Bronchial epithelial cell (primary cell): ENCODE results near the gene ZNF445. TPM values are rescaled to one million over a fixed set of nuclear protein-coding genes. Genes with fewer than 3 reads are reported as not detected.

ENCODE experiments used
- DNase-seq: peaks from one replicate; pipeline ENCODE4 v3.0.0-alpha.2; 2010; ENCODE audit warnings: low read depth
- FAIRE-seq: peaks from 2 replicates; lab custom pipeline; 2011; peaks lifted over from hg19 to GRCh38; lab: Jason Lieb, UNC
- H3K27me3 ChIP-seq: 2 replicates; pipeline ENCODE4 v1.5.1; 2011; ENCODE audit warnings: low read length; ENCODE audit not compliant: control insufficient read depth, insufficient read depth
- H3K36me3 ChIP-seq: 2 replicates; pipeline ENCODE4 v1.5.1; 2011; ENCODE audit warnings: low read length; ENCODE audit not compliant: control insufficient read depth, insufficient read depth
- H3K4me3 ChIP-seq: 2 replicates; pipeline ENCODE4 v1.5.1; 2011; ENCODE audit warnings: mild to moderate bottlenecking, low read depth, low read length, control low read depth
- total RNA-seq: library from RNA; depleted of rRNA; stranded (reverse); fragments of >200 nt; gene quantifications from 2 replicates; pipeline ENCODE4 v1.2.1, GENCODE V29; 2014
- TF ChIP-seq, protein P1 (sequence below): IDR thresholded peaks from 2 replicates; pipeline ENCODE4 v1.5.1; 2011; ENCODE audit warnings: mild to moderate bottlenecking, moderate library complexity, low read length, control low read depth, inconsistent platforms; ENCODE audit not compliant: insufficient read depth, severe bottlenecking

Gene ZNF445
- total RNA-seq, 1 donor from 2014 or later: 5.8 TPM

DNA sequence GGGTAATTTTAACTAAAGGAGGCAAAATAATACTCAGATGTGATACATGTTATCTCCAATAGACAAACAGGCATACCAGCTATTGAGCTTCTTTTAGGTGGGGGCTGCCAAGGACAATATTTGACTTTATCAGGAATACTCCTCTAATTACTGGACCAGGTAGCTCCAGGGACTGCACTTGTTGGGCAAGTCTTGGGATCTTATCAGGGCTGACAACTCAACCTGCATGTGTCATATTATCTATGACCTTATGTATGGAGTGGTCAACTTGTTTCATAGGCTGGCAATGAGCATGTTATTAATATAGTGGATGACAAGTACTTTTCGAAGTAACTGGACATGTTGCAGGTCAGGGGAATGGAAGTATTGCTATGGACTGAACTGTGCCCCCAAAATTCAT lies 15.0 kb upstream of the ZNF445 start:
- TF ChIP-seq, protein P1, sequence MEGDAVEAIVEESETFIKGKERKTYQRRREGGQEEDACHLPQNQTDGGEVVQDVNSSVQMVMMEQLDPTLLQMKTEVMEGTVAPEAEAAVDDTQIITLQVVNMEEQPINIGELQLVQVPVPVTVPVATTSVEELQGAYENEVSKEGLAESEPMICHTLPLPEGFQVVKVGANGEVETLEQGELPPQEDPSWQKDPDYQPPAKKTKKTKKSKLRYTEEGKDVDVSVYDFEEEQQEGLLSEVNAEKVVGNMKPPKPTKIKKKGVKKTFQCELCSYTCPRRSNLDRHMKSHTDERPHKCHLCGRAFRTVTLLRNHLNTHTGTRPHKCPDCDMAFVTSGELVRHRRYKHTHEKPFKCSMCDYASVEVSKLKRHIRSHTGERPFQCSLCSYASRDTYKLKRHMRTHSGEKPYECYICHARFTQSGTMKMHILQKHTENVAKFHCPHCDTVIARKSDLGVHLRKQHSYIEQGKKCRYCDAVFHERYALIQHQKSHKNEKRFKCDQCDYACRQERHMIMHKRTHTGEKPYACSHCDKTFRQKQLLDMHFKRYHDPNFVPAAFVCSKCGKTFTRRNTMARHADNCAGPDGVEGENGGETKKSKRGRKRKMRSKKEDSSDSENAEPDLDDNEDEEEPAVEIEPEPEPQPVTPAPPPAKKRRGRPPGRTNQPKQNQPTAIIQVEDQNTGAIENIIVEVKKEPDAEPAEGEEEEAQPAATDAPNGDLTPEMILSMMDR: no peak
- FAIRE-seq (no peak), DNase-seq (no peak)
- H3K4me3 ChIP-seq: no peak overlapping the region
- no peaks in the 10 kb centered on the region for H3K36me3 ChIP-seq
- no peaks in the 10 kb centered on the region for H3K27me3 ChIP-seq

DNA sequence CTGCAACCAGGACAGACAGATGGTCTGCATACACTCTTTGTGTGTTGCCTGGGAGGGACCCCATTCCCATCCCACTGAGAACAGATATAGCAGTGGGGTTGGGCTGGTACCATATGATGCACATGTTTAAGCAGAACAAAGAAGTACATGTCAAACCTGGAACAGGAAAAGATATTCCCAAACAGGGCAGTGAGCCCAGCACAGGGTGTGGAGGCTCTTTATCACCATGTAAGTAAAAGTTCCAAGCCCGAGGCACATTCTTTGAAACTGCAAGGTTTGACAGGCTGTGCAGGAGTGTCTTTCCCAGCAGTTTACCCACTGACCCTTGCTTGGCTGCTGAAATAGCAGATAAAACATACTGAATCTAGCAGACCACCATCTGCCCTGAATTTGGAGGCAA lies 5.3 kb upstream of the ZNF445 start:
- H3K27me3 ChIP-seq: no peaks in the 10 kb centered on the region
- no peaks in the 10 kb centered on the region for H3K36me3 ChIP-seq
- FAIRE-seq (peak; percentile 50), DNase-seq (peak; percentile 16)
- TF ChIP-seq, protein P1: no peak
- H3K4me3 ChIP-seq: no peak overlapping the region

DNA sequence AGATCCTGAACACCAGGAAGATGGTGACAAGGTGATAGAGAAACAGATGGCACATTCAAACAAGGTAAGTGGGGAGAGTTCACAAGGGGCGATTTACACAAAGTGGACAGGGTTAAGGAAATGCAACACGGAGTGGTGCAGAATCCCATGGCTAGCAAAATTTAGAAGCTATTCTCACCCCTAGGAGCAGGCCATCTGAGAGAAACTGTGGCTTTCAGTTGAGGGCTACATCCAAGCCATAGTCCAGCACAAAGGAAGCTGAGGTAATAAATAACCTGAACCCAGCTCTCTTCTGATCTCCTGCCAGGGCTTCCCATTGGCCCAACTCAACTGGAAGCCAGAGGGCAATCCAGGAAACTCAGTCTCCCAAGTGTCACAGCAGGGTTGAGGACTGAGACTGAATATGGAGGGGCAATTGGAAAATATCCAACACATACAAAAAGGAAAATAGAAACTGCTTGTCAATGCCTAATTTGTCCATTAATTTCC lies 1.2 kb upstream of the ZNF445 start:
- no peaks in the 10 kb centered on the region for H3K27me3 ChIP-seq
- TF ChIP-seq, protein P1: no peak
- FAIRE-seq: no peak
- H3K36me3 ChIP-seq: no peaks in the 10 kb centered on the region
- DNase-seq: no peak
- no peak overlapping the region for H3K4me3 ChIP-seq

DNA sequence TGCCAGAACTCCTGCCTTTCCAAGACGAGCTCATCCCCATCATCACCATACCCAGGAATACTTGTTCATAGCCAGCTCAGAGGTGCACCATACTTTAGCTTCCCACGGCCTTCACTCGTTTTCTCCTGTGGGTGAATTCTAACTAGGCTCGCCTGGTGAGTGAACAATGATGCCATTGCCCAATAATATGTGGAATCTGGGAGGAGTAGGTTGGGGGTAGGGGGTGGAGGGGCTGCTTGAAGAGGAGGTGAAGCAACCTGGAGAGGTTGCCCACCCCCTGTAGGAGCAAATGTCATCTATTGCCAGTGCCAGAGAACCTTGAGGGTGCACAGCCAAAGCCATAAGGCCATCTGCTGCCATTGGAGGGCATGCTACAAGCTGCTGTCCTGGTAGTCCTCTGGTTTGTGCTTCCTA lies 592 bp upstream of the ZNF445 start:
- Histone ChIP-seq H3K36me3 (no peaks in the 10 kb centered on the region), H3K4me3 (peak overlapping the region; percentile 54), H3K27me3 (no peaks in the 10 kb centered on the region)
- TF ChIP-seq, protein P1: no peak
- no peak for FAIRE-seq
- peak; percentile 0 for DNase-seq

DNA sequence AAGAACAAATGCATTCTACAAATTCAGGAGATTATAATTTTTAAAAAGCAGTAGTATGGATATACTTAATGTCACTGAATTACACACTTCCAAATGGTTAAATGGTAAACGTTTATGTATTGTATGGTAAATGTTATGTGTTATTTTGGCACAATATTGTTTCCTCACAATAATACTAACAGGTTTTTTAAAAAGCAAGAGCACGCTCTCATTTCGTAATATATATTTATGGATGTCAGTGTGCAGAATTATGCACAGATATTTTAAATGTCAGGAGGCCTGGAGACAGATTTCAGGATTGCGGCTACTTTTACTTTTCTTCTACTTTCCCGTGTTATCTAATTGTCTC lies 533 bp downstream of the ZNF445 start:
- no peak for FAIRE-seq

More for the DNA sequence above, 533 bp downstream of the ZNF445 start:
- Histone ChIP-seq H3K27me3 (no peaks in the 10 kb centered on the region), H3K4me3 (peak overlapping the region; percentile 54), H3K36me3 (no peaks in the 10 kb centered on the region)
- peak; percentile 7 for DNase-seq
- TF ChIP-seq, protein P1: no peak
